ENCODE data around the gene AIM2. TPM values are rescaled to one million over a fixed set of nuclear protein-coding genes. Genes with fewer than 3 reads are reported as not detected.

The AIM2 gene
- total RNA-seq, 1 experiment from 2014 or later = not detected

GRCh38 chr1:159066108-159066507, 10.5 kb downstream of the AIM2 start:
- no TSS peak for BruUV-seq (replicated peaks)
- ChIA-PET POLR2A (ENCODE audit: unreplicated experiment) (no interaction called here), CTCF (no interaction called here)
- no peak for DNase-seq
- Histone ChIP-seq H3K4me2 (no peak overlapping the region), H3K9me2 (ENCODE audit: insufficient read depth) (no peaks in the 10 kb centered on the region), H3K9me3 (ENCODE audit: insufficient read depth, low read depth) (no peaks in the 10 kb centered on the region), H3K79me2 (ENCODE audit: low read depth) (no peaks in the 10 kb centered on the region), H3F3A (ENCODE audit: insufficient read depth, low read depth) (no peaks in the 10 kb centered on the region), H3K4me3 (no peak overlapping the region), H3K27ac (no peak overlapping the region), H2AFZ (no peak overlapping the region), H3K4me1 (replicated peaks; ENCODE audit: insufficient read depth) (no peaks in the 10 kb centered on the region), H3K36me3 (ENCODE audit: low read depth) (no peaks in the 10 kb centered on the region), H4K20me1 (ENCODE audit: insufficient read depth) (no peaks in the 10 kb centered on the region), H3K27me3 (ENCODE audit: insufficient read depth, low read depth) (peaks cover 20% of the 10 kb centered on the region; the same call in 1 of the 2 replicates)
- intact Hi-C loops (cut with micrococcal nuclease; ENCODE audit: unreplicated experiment) = no loop called here
- TF ChIP-seq EZH2 (IDR thresholded peaks at IDR 0.05; ENCODE audit: low read depth) = no peak
- no peak for TF ChIP-seq CTCF (conservative IDR thresholded peaks at IDR 0.05)

GRCh38 chr1:159065106-159065505, 11.5 kb downstream of the AIM2 start:
- ChIA-PET CTCF (no interaction called here), POLR2A (ENCODE audit: unreplicated experiment) (no interaction called here)
- no peaks in the 10 kb centered on the region for H4K20me1 ChIP-seq (ENCODE audit: insufficient read depth)
- H3K27ac ChIP-seq = no peak overlapping the region
- H3K4me1 ChIP-seq (replicated peaks; ENCODE audit: insufficient read depth) = no peaks in the 10 kb centered on the region
- H3K9me3 ChIP-seq (ENCODE audit: insufficient read depth, low read depth) = no peaks in the 10 kb centered on the region
- intact Hi-C loops (cut with micrococcal nuclease; ENCODE audit: unreplicated experiment) = no loop called here
- no peaks in the 10 kb centered on the region for H3K9me2 ChIP-seq (ENCODE audit: insufficient read depth)
- H3K27me3 ChIP-seq (ENCODE audit: insufficient read depth, low read depth) = peaks cover 28% of the 10 kb centered on the region; the same call in 1 of the 2 replicates
- no peaks in the 10 kb centered on the region for H3K79me2 ChIP-seq (ENCODE audit: low read depth)
- no TSS peak for BruUV-seq (replicated peaks)
- no peak overlapping the region for H2AFZ ChIP-seq
- no peak for DNase-seq
- H3K4me3 ChIP-seq = no peak overlapping the region
- no peaks in the 10 kb centered on the region for H3K36me3 ChIP-seq (ENCODE audit: low read depth)
- H3F3A ChIP-seq (ENCODE audit: insufficient read depth, low read depth) = no peaks in the 10 kb centered on the region
- no peak for TF ChIP-seq CTCF (conservative IDR thresholded peaks at IDR 0.05)
- TF ChIP-seq EZH2 (IDR thresholded peaks at IDR 0.05; ENCODE audit: low read depth) = no peak
- no peak overlapping the region for H3K4me2 ChIP-seq

DNA sequence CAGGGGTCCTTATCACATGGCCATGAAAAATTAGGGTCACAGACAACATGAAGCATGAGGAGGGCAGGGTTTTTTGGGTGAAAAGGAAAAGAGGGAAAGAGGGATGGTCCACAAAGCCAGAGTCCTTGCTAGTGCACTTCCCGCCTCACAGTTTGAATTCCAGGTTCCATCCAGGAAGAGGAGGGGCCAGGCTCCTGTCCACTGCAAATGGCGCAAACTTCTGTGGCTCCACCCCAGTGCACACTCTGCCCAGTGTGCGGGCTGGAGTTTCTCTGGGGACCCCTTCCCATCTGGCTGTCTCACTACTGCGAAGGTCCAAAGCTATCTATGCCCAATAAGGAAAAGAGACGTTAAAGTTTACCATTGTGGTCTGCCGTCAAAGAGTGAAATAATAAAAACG, 17.8 kb downstream of the AIM2 start:
- intact Hi-C loops (cut with micrococcal nuclease; ENCODE audit: unreplicated experiment) = no loop called here
- Histone ChIP-seq H3K27ac (no peak overlapping the region), H3F3A (ENCODE audit: insufficient read depth, low read depth) (no peaks in the 10 kb centered on the region), H3K9me3 (ENCODE audit: insufficient read depth, low read depth) (no peaks in the 10 kb centered on the region), H3K9me2 (ENCODE audit: insufficient read depth) (no peaks in the 10 kb centered on the region), H3K36me3 (ENCODE audit: low read depth) (no peaks in the 10 kb centered on the region), H3K27me3 (ENCODE audit: insufficient read depth, low read depth) (peaks cover 22% of the 10 kb centered on the region; the same call in 1 of the 2 replicates), H4K20me1 (ENCODE audit: insufficient read depth) (no peaks in the 10 kb centered on the region), H2AFZ (no peak overlapping the region), H3K79me2 (ENCODE audit: low read depth) (no peaks in the 10 kb centered on the region), H3K4me3 (no peak overlapping the region), H3K4me2 (no peak overlapping the region), H3K4me1 (replicated peaks; ENCODE audit: insufficient read depth) (no peaks in the 10 kb centered on the region)
- BruUV-seq (replicated peaks) = no TSS peak
- ChIA-PET CTCF (no interaction called here), POLR2A (ENCODE audit: unreplicated experiment) (no interaction called here)
- no peak for DNase-seq
- TF ChIP-seq EZH2 (IDR thresholded peaks at IDR 0.05; ENCODE audit: low read depth) (no peak), CTCF (conservative IDR thresholded peaks at IDR 0.05) (no peak)

Measured in PC-9 (cell line).